GM19372 (cell line): ENCODE data around the gene PIK3AP1.
"Not testable (repeated sequence)": the region's sequence is repeated elsewhere in the genome, so short reads cannot be mapped to it uniquely, and the experiment has no call there.

Experiments
- ATAC-seq: cut with Tn5 transposase; IDR thresholded peaks from one replicate; pipeline ENCODE4 v1.9.1; 2021; ENCODE audit warnings: mild to moderate bottlenecking, low read depth, moderate library complexity; ENCODE audit not compliant: unreplicated experiment

PIK3AP1 gene

GRCh38 chr10:96720422-96721206 is at the start of gene PIK3AP1:
PIK3AP1 (minus strand) TSS chr10:96720514; CDS start chr10:96720394, 120 bp downstream.
- ATAC-seq: peak; percentile 69

- ATAC-seq: no peak
Measured at GRCh38 chr10:96768136-96768535, 47.8 kb upstream of the PIK3AP1 start.

GRCh38 chr10:96767611-96768010 is 47.3 kb upstream of the PIK3AP1 start:
- no peak for ATAC-seq

- ATAC-seq: no peak
Measured at GRCh38 chr10:96765406-96766240, 45.3 kb upstream of the PIK3AP1 start.

- no peak for ATAC-seq
Measured at GRCh38 chr10:96764425-96765060, 44.2 kb upstream of the PIK3AP1 start.

GRCh38 chr10:96758423-96758822 is 38.1 kb upstream of the PIK3AP1 start:
- no peak for ATAC-seq

- no peak for ATAC-seq
Measured at GRCh38 chr10:96756111-96756903, 36.0 kb upstream of the PIK3AP1 start.

- no peak for ATAC-seq
Measured at GRCh38 chr10:96753956-96754355, 33.6 kb upstream of the PIK3AP1 start.

- no peak for ATAC-seq
Measured at GRCh38 chr10:96752375-96752774, 32.1 kb upstream of the PIK3AP1 start.

GRCh38 chr10:96750316-96750715 is 30.0 kb upstream of the PIK3AP1 start:
- not testable (repeated sequence) for ATAC-seq

- ATAC-seq: peak; percentile 77
Measured at GRCh38 chr10:96747734-96748550, 27.6 kb upstream of the PIK3AP1 start.

GRCh38 chr10:96746503-96746902 is 26.2 kb upstream of the PIK3AP1 start:
- ATAC-seq: no peak

GRCh38 chr10:96745950-96746349 is 25.6 kb upstream of the PIK3AP1 start:
- ATAC-seq: no peak

- no peak for ATAC-seq
Measured at GRCh38 chr10:96743988-96744585, 23.8 kb upstream of the PIK3AP1 start.

- ATAC-seq: not testable (repeated sequence)
Measured at GRCh38 chr10:96741557-96741956, 21.2 kb upstream of the PIK3AP1 start.

GRCh38 chr10:96740579-96741281 is 20.4 kb upstream of the PIK3AP1 start:
- no peak for ATAC-seq

GRCh38 chr10:96740141-96740540 is 19.8 kb upstream of the PIK3AP1 start:
- no peak for ATAC-seq

- ATAC-seq: not testable (repeated sequence)
Measured at GRCh38 chr10:96737307-96737902, 17.1 kb upstream of the PIK3AP1 start.
